GM21529 (cell line): ENCODE data around the gene PALLD.
A peak's percentile ranks its signal among the peaks of the same experiment; 100 is the strongest.
"Not testable (repeated sequence)": the region's sequence is repeated elsewhere in the genome, so short reads cannot be mapped to it uniquely, and the experiment has no call there.

Experiments
- ATAC-seq: cut with Tn5 transposase; IDR thresholded peaks from one replicate; pipeline ENCODE4 v1.9.1; 2021; ENCODE audit not compliant: unreplicated experiment

Gene PALLD

GRCh38 chr4:168496834-168497233 is at the start of gene PALLD:
Gene PALLD, plus strand, starts transcription at chr4:168497052.
- no peak for ATAC-seq

GRCh38 chr4:168449063-168449462 is 47.8 kb upstream of the PALLD start:
- not testable (repeated sequence) for ATAC-seq

- ATAC-seq: no peak
These were observed 47.0 kb upstream of the PALLD start for GRCh38 chr4:168449719-168450452.

GRCh38 chr4:168451331-168451730 is 45.5 kb upstream of the PALLD start:
- ATAC-seq: no peak

- peak; percentile 73 for ATAC-seq
These were observed 45.0 kb upstream of the PALLD start for GRCh38 chr4:168451744-168452390.

- ATAC-seq: no peak
These were observed 43.7 kb upstream of the PALLD start for GRCh38 chr4:168453146-168453545.

GRCh38 chr4:168458256-168458655 is 38.6 kb upstream of the PALLD start:
- not testable (repeated sequence) for ATAC-seq

GRCh38 chr4:168461821-168462220 is 35.0 kb upstream of the PALLD start:
- ATAC-seq: no peak

GRCh38 chr4:168472920-168473319 is 23.9 kb upstream of the PALLD start:
- ATAC-seq: no peak

GRCh38 chr4:168474660-168475320 is 22.1 kb upstream of the PALLD start:
- no peak for ATAC-seq

GRCh38 chr4:168475745-168476144 is 21.1 kb upstream of the PALLD start:
- ATAC-seq: no peak

GRCh38 chr4:168478868-168479267 is 18.0 kb upstream of the PALLD start:
- no peak for ATAC-seq

- ATAC-seq: peak; percentile 32
These were observed 15.8 kb upstream of the PALLD start for GRCh38 chr4:168480931-168481611.

- ATAC-seq: no peak
These were observed 13.0 kb upstream of the PALLD start for GRCh38 chr4:168483811-168484210.

- no peak for ATAC-seq
These were observed 12.2 kb upstream of the PALLD start for GRCh38 chr4:168484626-168485025.

- ATAC-seq: no peak
These were observed 11.5 kb upstream of the PALLD start for GRCh38 chr4:168485156-168485910.

- no peak for ATAC-seq
These were observed 10.0 kb upstream of the PALLD start for GRCh38 chr4:168486912-168487281.

GRCh38 chr4:168487282-168488035 is 9.4 kb upstream of the PALLD start:
- no peak for ATAC-seq

GRCh38 chr4:168488869-168489274 is 8.0 kb upstream of the PALLD start:
- no peak for ATAC-seq

GRCh38 chr4:168489616-168490015 is 7.2 kb upstream of the PALLD start:
- no peak for ATAC-seq
